Astrocyte of the hippocampus (primary cell): Measurements from ENCODE around the gene MAP2K6.

Experiments used
- DNase-seq: peaks from one replicate; pipeline ENCODE4 v3.0.0; 2011; ENCODE audit warnings: low read depth, low spot score

MAP2K6 gene

DNA sequence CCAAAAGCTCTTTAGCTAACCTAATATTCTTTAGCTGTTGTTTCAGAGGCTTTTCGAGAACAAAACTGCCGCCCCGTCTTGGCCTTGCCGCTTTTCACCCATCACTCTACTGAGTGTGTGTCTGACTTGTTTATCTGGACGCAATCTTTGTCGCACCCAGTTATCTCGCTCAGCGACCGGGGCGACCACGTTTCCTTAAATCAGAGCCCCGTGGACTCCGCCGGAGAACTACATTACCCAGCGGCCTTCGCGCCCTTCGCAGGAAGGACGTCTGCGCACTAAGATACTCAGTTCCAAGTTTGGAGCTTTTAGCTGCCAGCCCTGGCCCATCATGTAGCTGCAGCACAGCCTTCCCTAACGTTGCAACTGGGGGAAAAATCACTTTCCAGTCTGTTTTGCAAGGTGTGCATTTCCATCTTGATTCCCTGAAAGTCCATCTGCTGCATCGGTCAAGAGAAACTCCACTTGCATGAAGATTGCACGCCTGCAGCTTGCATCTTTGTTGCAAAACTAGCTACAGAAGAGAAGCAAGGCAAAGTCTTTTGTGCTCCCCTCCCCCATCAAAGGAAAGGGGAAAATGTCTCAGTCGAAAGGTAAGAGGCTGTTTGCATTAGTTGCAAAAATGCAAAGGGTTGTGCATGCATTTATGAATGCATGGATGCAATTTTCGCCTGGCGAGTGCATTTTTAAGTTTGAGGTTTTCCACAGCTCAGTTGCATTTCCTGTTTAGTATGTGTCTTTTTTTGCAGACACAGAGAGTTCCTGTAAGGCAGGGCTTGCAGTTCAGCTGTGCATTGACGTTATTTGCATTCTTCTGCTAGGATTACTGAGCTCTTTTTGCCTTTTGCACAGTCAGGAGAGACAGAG lies at the start of gene MAP2K6:
MAP2K6 (plus strand) TSS at position 290 of the 867 bp plus-strand sequence; CDS start at position 578, 288 bp downstream.
- DNase-seq = peak; percentile 84

DNA sequence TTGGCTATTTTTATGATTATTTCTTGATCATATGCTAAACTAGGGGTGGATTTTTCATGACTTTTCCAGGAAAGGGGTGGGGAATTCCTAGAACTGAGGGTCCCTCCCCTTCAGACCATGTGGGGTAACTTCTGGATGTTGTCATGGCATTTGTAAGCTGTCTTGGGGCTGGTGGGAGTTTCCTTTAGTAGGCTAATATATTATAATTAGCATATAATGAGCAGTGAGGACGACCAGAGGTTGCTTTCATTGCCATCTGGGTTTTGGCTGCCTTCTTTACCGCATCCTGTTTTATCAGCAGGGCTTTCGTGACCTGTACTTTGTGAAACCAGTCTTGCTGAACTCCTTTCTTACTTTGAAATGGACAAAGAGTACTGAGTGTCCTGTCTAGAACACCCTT lies 47.2 kb upstream of the MAP2K6 start:
- DNase-seq = no peak

DNA sequence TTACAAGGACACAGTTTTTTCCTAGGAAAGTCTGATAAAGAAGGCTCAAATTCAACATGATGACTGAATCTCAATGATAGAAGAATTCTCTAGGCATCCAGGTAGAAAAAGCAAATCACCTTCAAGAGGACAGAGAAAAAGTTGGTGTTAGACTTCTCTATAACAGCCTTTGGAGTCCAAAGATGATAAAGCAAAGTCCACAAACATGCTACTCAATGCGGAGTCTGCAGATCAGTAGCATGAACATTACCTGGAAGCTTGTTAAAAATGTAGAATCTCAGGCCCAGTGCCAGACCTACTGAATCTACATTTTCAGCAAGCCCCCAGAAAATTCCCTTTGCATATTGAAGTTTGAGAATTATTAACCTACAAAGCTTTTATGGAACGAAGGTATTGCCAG lies 41.4 kb upstream of the MAP2K6 start:
- no peak for DNase-seq

DNA sequence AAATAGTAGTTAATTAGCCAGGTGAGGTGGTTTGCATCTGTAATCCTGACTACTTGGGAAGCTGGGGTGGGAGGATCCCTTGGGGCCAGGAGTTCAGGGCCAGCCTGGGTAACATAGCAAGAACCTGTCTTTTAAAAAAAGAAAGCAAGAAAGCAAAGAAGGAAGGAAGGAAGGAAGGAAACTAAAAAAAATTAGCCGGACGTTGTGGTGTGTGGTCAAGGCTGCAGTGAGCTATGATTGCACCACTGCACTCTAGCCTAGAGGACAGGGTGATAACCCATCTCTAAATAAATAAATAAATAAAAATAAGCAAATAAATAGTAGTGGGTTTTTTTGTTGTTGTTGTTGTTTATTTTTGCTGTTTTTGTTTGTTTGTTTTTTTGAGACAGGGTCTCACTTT lies 39.3 kb upstream of the MAP2K6 start:
- no peak for DNase-seq

DNA sequence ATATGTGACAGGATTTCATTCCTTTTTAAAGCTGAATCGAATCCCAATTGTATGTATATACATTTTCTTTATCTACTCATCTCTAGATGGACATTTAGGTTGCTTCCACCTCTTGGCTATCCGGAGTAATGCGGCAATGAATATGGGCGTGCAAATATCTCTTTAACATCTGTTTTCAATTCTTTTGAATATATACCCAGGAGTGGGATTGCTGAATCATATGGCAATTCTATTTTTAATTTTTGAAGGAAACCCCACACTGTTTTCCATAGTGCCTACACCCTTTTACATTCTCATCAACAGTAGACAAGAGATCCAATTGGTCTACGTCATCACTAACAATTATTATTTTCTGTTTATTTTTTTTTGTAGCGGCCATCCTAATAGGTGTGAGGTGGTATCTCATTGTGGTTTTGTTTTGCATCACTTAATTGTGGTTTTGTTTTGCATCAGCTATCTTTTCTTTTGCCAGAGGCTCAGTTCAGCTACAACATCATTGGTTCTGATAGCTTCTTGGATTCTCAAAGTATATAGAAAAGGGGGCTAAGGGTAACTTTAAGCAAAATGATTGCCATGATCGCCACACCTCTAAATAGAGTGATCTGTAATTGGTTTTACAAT lies 25.6 kb upstream of the MAP2K6 start:
- DNase-seq = no peak

DNA sequence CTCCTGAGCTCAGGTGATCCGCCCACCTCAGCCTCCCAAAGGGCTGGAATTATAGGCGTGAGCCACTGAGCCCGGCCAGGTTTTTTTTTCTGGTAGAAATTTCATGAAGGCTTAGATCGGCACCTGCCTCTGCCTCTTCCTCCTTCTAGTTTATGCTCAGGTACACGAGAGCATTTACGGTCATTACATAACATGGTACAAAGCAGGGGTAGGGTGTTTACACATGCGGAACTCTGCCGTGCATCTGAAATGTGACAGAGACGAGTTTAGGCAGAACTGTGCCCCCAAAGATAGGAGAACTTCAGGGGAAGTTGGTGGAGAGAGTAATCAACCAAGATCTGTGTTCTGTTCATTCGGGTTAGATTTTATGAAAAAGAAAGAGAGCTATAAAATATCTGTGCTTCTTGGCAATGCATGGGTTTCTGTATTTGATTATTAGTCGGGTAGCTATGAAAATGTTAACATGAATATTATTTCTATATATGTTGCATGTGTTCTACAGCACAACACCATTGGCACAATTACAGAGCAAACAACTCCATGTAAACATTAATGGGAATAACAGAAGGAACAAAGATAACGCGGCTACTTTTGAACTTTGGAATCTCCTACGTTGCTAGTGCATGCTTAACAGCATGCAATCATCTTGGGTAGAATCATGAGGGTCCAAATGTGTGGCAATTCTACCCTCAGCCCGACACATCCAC lies 23.5 kb upstream of the MAP2K6 start:
- DNase-seq = no peak

DNA sequence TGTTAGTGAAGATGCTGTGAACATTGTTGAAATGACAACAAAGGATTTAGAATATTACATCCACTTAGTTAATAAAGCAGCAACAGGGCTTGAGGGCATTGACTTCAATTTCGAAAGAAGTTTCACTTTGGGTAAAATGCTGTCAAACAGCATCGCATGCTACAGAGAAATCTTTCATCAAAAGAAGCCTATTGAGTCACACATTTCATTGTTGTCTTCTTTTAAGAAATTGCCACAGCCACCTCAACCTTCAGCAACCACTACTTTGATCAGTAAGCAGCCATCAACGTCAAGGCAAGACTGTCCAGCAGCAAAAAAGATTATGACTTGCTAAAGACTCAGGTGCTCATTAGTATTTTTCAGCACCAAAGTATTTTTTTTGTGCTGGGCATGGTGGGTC lies 13.2 kb upstream of the MAP2K6 start:
- DNase-seq = no peak

DNA sequence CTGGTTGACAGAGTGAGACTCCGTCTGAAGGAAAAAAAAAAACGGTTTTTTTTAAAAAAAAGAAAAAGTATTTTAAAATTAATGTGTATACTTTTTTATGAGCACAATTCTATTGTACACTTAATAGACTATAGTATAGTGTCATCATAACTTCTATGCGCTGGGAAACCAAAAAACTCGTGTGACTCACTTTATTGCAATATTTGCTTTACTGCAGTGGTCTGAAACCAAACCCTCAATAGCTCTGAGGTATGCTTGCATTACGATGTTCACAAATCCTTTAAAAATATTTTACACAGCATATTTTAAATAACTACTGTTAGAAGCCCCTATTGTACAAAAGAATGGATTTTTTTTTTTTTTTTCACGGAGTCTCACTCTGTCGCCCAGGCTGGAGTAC lies 12.4 kb upstream of the MAP2K6 start:
- no peak for DNase-seq

DNA sequence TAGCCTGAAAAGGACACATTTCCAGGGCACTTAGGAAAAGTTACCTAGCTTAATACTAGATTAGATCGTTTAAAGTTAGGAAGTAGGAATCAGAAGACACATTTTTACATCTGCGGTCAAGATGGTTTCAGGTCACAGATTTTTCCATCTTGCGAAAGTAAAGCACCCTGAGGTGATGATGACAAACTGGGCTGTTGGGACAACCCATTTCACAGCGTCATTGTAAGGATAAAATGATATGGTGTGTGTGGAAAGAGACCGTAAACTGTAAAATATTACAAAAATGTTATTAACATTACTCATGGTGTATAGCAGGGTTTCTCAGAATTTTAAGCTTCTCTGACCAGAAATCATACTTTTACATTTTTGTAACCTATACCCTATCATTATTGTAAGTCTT lies 10.1 kb upstream of the MAP2K6 start:
- DNase-seq = no peak

DNA sequence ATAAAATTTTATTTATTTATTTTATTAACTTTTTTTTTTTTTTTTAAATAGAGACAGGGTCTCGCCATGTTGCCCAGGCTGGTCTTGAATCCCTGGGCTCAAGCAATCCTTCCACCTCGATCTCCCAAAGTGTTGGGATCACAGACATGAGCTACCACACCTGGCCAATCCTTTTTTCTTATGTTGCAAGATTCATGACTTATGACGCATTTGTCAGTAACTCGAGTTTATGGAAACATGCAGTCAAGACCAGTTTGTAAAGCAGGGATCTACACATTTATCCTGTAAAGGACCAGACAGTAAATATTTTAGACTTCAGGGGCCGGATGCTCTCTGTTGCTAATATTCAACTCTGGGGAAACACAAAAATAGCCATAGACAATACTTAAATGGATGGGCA lies 9.4 kb upstream of the MAP2K6 start:
- DNase-seq = no peak

DNA sequence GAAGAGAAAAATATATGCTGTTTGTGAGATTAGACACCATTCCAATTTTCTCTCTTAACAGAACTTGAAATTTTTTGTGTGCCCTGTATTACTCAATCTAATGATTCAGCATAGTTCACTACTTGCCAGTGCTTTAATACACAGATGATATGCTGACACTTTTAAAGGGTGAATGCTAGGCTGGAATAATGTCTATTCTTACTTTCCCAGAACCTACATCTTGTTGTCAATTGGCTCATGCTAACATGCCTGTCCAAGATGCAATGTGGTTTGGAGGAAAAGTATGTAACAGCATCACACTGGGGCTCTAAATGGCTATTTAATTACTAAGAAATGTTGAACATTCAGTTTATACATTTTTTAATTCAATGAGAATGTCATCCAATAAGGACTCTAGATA lies 7.6 kb upstream of the MAP2K6 start:
- no peak for DNase-seq

DNA sequence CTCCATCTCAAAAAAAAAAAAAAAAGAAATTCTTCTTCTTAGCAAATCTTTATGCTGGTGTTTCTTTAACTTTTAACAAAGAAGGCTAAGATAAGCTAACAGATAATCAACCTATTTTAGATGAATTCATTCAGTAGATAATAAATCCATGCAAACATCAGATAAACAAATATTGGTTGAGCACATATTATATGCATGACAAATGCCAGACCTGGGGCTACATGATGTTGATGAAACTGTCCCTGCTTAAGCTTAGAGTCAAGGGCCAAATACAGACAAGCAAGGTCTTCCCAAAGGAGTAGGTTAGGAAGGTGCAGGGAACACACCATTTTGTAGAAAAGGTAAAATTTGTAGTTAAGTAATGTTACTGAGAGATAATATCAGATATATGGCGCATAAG lies 6.7 kb upstream of the MAP2K6 start:
- DNase-seq = no peak

DNA sequence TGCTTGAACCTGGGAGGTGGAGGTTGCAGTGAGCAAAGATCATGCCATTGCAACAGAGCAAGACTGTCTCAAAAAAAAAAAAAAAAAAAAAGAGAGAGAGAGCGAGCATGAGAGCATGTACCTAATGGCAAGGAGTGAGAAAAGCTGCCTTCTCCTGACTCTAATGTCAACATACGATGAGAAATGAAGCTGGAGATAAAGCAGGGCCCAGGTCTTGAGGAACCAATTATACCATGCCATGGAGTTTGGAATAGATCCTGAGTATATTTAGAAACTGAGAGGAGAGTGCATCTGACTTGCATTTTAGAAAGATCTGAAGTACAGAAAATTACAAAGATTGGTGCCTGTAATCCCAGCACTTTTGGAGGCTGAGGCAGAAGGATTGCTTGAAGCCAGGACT lies 3.8 kb upstream of the MAP2K6 start:
- no peak for DNase-seq

DNA sequence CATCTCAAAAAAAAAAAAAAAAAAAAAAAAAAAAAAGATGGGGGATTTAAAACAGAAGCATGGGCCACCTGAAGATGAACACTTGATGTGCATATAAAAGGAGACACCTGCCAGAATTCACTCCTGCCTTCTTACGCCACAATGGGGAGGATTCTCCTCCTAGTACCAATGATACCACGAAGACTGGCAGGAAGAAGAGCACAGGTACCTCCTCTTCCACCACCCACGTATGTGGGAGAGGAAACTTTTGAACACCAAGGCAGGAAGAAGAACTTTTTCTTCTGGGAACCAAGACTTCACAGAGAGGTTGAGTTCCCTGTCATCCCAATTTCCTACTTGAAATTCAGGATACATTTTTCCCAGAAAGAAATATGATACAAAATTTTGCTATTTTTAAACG lies 2.7 kb upstream of the MAP2K6 start:
- no peak for DNase-seq

DNA sequence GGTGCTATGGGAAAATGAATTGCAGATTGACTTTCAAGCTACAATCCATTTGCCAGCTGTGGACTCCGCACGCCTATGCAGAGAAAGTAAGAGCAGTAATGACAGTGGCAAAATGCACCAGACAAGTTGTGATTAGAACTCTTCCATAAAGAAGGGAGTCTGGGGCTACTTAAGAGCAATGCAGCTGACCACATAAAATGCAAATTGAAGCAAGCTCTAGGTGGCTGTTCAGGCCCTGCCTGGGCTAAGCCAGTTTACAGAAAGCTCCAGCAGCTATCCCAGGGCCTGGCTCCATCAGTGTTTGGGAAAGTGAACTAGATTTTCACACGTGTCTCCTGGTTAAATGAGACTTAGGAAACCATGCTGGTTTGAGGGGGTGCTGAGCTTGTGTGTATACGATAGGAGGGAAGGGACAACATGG lies 2.2 kb upstream of the MAP2K6 start:
- DNase-seq = no peak

DNA sequence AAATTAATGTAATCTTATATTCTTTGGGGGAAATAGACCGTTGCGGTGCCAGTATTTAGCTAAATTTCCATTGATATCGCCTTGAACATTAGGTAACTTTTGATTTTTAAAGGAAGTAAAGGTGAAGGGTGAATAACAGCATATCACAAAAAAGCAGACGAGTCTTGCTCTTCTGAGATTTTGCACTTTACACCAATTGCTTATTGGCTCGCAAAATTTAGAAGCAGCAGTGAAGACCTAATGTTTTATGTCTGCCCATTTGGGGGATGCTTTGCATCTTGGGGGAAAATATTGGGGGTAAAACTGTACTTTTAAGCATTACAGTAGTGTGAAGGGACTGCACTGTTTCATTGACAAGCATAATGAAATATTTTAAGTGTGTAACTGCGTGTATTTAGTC lies 934 bp downstream of the MAP2K6 start:
- DNase-seq = no peak

DNA sequence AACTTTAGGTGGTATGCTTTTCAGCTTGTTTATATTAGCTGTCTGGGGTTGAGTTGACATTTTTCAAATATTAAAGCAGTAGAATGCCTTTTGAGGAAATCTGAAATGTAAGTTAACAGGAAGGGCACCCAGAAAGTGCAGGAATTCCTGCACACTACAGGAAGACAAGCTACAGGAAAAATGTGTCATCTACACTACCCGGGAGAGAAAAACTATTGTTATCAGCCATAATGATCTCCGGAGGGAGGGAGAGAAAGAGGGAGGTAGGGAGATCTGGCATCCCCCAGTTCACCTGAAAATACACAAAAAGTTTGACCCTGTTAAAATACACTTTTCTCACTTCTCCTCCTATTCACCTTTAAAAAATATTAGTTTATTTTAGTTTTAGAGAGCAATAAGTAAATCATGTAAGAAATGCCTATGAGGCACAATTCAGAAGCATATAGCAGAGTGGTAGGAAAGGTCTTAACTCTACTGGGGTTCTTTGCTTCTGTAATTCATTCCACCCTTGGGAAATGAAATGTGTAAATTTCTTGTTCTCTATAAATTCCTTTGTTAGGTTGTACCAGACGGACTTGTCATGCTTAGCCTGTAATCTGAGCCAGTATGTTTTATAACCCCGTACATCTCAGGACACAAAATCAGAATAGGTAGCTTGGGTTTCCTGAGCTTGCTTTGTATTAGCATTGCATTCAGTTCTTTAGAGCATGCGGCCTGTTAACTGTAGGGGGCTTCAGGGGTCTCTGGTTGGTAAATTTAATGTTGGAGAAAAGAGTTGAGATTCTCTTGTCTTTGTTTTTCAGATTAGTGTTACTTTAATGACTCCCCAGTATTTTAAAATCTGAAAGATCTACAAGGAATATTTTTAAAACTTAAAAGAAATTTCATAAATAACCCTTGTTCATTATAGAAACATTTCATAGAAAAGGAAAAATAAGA lies 3.3 kb downstream of the MAP2K6 start:
- peak; percentile 14 for DNase-seq

DNA sequence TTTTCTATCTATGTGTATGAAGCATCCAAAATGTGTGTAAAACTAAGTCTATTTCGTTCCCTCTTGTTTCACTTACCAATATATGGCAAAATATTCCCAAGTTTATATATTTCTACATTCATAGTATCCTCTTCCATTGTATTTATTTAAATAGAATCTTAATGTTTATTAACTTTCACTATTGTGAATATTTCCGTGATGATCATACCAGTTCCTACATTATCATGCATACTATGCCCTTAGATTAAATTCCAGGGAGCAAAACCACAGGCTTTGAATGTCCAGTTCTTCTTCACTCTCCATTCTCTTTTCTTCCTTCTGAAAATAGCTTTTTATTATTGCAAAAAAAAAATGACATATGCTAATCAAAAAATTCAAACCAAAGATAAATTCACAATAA lies 4.0 kb downstream of the MAP2K6 start:
- no peak for DNase-seq

DNA sequence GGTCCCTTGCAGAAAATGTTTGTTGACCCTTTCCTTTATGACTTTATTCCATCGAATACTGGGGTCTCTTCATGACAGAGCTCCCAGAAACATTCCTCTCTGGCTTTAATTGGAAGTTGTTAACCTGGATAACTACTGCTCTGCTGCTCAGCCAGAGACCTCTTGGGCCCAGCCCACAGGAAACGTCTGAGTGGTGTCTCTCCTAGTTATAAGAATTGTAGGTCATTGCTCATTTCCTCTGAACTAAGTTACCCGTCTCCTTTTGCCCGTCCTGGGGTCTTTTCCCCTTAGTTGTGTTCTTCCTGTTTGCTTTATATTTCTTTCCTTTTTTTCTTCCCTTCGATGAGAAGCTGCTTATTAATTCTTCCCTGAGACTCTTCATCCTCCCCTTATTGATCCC lies 9.0 kb downstream of the MAP2K6 start:
- DNase-seq = no peak

DNA sequence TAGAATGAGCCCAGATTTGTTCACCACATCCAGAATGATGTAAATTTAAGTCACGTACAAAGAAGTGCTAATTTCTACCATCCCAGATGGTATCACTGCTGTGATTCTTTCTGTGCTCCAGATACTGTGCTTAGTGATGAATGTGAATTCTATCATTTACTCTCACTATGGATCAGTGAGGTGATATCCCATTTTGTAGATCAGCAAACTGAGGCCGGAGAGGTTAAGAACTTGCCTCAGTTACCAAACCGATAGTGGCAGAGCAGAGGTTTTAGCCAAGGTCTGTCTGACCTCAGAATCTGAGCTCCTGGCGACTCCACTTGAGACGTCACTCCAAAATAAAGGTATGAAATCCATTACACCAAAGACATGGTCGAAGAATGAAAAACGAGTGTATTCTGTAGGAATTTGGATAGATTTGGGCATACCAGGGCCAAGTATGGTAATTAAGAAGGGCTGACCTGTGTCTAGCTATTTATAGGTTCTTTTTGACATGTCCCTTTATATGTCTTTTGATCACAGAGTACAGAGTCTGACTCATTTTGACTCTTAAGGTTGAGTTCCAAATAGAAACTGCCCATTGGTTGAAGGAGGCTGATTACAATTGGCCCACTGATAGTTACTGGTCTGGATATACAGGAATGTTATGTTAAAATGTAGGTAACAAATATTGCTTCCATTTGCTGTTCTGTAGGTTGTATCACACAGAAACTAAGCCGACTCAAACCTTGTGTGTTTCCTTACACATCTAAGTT lies 10.0 kb downstream of the MAP2K6 start:
- no peak for DNase-seq

DNA sequence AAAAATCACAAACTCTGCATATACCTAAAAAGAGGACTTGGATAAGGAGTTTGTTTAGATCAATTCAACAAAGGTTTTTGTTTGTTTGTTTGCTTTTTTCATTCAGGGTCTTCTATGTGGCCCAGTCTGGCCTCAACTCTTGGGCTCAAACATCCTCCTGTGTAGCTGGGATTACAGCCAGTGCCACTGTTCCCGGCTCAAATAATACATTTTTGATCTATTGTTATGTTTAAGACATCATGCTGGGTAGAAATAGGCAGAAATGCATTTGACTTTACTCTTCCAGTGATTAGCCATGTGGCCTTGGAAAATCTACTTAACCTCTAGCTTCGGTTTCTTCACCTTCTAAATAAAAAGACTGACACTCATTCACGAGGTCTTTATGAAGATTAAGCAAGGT lies 11.5 kb downstream of the MAP2K6 start:
- DNase-seq = no peak
